Measurements from ENCODE around the gene LMBR1.
"Not testable (repeated sequence)": the region's sequence is repeated elsewhere in the genome, so short reads cannot be mapped to it uniquely, and the experiment has no call there.

GRCh38 chr7:156860099-156860498 lies 32.9 kb downstream of the LMBR1 start:
- not testable (repeated sequence) for TF ChIP-seq TEAD2 (CRISPR knock-in tag; IDR thresholded peaks at IDR 0.05); MAZ (IDR thresholded peaks at IDR 0.05; ENCODE audit: borderline replicate concordance, low read depth, low read length); MAZ (CRISPR knock-in tag; IDR thresholded peaks at IDR 0.05; ENCODE audit: low read depth); AKAP8 (CRISPR knock-in tag; IDR thresholded peaks at IDR 0.05); ZFP82 (CRISPR knock-in tag; IDR thresholded peaks at IDR 0.05; ENCODE audit: borderline replicate concordance); ZNF296 (CRISPR knock-in tag; conservative IDR thresholded peaks at IDR 0.05); NFE2L2 (IDR thresholded peaks at IDR 0.05; ENCODE audit: low read length); ZNF740 (CRISPR knock-in tag; IDR thresholded peaks at IDR 0.05)
- TF ChIP-seq, protein P1, sequence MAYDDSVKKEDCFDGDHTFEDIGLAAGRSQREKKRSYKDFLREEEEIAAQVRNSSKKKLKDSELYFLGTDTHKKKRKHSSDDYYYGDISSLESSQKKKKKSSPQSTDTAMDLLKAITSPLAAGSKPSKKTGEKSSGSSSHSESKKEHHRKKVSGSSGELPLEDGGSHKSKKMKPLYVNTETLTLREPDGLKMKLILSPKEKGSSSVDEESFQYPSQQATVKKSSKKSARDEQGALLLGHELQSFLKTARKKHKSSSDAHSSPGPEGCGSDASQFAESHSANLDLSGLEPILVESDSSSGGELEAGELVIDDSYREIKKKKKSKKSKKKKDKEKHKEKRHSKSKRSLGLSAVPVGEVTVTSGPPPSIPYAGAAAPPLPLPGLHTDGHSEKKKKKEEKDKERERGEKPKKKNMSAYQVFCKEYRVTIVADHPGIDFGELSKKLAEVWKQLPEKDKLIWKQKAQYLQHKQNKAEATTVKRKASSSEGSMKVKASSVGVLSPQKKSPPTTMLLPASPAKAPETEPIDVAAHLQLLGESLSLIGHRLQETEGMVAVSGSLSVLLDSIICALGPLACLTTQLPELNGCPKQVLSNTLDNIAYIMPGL (CRISPR knock-in tag; IDR thresholded peaks at IDR 0.05; ENCODE audit: borderline replicate concordance in 1 of 2, low read depth in 1 of 2): not testable (repeated sequence)
- TF ChIP-seq, protein P2, sequence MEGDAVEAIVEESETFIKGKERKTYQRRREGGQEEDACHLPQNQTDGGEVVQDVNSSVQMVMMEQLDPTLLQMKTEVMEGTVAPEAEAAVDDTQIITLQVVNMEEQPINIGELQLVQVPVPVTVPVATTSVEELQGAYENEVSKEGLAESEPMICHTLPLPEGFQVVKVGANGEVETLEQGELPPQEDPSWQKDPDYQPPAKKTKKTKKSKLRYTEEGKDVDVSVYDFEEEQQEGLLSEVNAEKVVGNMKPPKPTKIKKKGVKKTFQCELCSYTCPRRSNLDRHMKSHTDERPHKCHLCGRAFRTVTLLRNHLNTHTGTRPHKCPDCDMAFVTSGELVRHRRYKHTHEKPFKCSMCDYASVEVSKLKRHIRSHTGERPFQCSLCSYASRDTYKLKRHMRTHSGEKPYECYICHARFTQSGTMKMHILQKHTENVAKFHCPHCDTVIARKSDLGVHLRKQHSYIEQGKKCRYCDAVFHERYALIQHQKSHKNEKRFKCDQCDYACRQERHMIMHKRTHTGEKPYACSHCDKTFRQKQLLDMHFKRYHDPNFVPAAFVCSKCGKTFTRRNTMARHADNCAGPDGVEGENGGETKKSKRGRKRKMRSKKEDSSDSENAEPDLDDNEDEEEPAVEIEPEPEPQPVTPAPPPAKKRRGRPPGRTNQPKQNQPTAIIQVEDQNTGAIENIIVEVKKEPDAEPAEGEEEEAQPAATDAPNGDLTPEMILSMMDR (CRISPR knock-in tag; IDR thresholded peaks at IDR 0.05): not testable (repeated sequence)

All from HepG2 (cell line).